PC-3 (cell line): ENCODE measurements around the gene UBXN6.

Experiments
- EZH2 ChIP-seq: fragments of 300-600 bp; sonication (generic); IDR thresholded peaks from one replicate; pipeline ENCODE4 v1.6.1; 2017; ENCODE audit warnings: antibody characterized with exemption, mild to moderate bottlenecking, low read length; ENCODE audit not compliant: unreplicated experiment
- EZH2phosphoT487 ChIP-seq: fragments of 300-600 bp; sonication (generic); IDR thresholded peaks from 2 replicates; pipeline ENCODE4 v1.6.1; 2018; ENCODE audit warnings: mild to moderate bottlenecking, antibody characterized with exemption, low read length, borderline replicate concordance
- TF ChIP-seq, protein P1 (sequence below): fragments of 300-600 bp; sonication (generic); conservative IDR thresholded peaks from 2 replicates; pipeline ENCODE4 v1.5.1; 2017; ENCODE audit warnings: antibody characterized with exemption, low read depth, mild to moderate bottlenecking, low read length

DNA sequence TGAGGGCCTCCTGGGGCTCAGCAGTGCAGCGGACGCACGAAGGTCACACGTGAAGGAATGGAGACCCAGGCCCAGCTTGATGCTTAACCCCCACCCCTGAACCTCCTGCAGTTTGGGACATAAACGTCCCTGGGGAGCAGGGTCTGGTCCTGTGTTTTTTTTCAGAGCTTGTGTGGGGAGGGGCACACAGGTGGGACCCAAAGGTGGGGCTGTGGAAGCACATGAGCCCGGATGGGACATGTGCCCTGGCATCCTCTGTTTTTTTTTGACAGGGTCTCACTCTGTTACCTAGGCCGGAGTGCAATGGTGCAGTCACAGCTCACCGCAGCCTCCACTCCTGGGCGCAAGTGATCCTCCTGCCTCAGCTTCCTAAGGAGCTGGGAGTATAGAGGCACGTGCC is 20.5 kb downstream of the UBXN6 start:
- TF ChIP-seq, protein P1, sequence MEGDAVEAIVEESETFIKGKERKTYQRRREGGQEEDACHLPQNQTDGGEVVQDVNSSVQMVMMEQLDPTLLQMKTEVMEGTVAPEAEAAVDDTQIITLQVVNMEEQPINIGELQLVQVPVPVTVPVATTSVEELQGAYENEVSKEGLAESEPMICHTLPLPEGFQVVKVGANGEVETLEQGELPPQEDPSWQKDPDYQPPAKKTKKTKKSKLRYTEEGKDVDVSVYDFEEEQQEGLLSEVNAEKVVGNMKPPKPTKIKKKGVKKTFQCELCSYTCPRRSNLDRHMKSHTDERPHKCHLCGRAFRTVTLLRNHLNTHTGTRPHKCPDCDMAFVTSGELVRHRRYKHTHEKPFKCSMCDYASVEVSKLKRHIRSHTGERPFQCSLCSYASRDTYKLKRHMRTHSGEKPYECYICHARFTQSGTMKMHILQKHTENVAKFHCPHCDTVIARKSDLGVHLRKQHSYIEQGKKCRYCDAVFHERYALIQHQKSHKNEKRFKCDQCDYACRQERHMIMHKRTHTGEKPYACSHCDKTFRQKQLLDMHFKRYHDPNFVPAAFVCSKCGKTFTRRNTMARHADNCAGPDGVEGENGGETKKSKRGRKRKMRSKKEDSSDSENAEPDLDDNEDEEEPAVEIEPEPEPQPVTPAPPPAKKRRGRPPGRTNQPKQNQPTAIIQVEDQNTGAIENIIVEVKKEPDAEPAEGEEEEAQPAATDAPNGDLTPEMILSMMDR = no peak
- no peak for TF ChIP-seq EZH2phosphoT487
- no peak for TF ChIP-seq EZH2
